ENCODE data around the gene CEP162. TPM values are rescaled to one million over a fixed set of nuclear protein-coding genes. Genes with fewer than 3 reads are reported as not detected.
A peak's percentile ranks its signal among the peaks of the same experiment; 100 is the strongest.

Gene CEP162
- total RNA-seq, 1 donor from 2014 or later, result 3.4 TPM

DNA sequence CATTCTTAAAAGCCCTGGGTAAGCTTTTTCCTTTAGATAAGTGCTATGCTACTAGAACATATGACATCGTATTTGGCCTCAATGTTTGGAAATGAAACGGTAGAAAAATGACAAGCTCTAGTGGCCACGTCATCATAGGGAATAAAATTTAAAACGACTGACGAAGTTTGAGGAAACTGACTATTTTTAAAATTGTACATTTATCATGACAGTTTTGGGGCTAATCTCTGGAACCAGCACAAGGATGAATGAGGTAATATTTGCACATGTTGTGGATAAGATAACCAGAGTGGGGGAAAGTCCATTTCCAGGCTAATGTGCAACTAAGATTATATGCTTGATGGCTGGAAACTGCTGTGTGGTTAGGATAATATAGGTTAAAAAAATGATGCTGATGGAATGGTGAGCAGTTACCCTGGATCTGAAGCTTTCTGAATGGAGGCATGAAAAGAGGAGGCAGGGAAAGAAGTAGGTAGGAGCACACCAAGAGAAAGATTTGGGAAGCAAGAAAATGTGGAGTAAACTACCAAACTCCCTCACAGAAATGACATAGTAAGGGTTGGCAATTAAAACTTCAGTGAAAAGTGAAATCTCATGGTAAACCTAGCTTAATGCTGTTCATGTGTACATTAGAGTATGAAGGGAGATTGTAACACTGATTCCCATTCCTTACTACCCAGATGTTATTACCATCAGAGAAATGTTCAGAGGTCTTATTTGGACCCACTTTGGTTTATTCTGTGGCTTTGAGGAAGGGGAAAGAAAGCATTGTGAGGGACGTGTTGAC, 42.7 kb upstream of the CEP162 start:
- Histone ChIP-seq H3K4me3 (ENCODE audit: low read depth, low read length) (no peak overlapping the region), H3K36me3 (ENCODE audit: control insufficient read depth, insufficient read depth, low read length) (no peaks in the 10 kb centered on the region), H3K27me3 (ENCODE audit: control insufficient read depth, insufficient read depth, low read length) (no peaks in the 10 kb centered on the region)
- FAIRE-seq (no peak), DNase-seq (ENCODE audit: low read depth) (no peak)
- TF ChIP-seq, protein P1, sequence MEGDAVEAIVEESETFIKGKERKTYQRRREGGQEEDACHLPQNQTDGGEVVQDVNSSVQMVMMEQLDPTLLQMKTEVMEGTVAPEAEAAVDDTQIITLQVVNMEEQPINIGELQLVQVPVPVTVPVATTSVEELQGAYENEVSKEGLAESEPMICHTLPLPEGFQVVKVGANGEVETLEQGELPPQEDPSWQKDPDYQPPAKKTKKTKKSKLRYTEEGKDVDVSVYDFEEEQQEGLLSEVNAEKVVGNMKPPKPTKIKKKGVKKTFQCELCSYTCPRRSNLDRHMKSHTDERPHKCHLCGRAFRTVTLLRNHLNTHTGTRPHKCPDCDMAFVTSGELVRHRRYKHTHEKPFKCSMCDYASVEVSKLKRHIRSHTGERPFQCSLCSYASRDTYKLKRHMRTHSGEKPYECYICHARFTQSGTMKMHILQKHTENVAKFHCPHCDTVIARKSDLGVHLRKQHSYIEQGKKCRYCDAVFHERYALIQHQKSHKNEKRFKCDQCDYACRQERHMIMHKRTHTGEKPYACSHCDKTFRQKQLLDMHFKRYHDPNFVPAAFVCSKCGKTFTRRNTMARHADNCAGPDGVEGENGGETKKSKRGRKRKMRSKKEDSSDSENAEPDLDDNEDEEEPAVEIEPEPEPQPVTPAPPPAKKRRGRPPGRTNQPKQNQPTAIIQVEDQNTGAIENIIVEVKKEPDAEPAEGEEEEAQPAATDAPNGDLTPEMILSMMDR (IDR thresholded peaks at IDR 0.05; ENCODE audit: insufficient read depth, low read length, severe bottlenecking), result no peak

DNA sequence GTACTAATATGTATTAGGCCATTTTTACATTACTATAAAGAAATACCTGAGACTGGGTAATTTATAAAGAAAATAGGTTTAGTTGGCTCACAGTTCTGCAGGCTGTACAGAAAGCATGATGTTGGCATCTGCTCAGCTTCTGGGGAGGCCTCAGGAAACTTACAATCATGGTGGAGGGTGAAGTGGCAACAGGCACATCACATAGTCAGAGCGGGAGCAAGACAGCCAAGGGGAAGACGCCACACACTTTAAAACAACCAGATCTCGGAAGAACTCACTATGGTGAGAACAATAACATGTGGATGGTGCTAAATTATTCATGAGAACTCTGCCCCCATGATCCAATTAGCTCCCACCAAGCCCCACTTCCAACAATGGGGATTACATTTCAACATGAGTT, 41.3 kb upstream of the CEP162 start:
- no peak for FAIRE-seq

DNA sequence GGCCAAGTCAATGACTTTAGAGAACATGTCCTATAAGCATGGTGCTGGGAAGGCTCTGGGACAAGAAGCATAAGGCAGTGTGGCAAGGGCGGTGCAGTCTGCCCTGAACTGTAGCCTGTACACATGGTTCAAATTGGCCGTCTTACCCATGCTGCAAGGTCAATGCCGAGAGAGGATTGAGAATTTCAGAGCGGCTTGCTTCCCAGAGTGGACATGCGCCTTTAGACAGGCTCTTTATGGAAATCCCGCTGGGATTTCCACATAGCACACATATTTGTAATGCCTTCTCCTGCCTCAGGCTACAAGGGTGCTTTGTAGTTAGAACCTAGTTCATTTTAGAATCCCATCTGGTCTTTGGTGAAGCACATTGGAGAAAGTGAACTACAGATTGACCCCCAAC, 36.1 kb upstream of the CEP162 start:
- FAIRE-seq, result no peak
- TF ChIP-seq, protein P1 (IDR thresholded peaks at IDR 0.05; ENCODE audit: insufficient read depth, low read length, severe bottlenecking), result no peak
- H3K27me3 ChIP-seq (ENCODE audit: control insufficient read depth, insufficient read depth, low read length), result no peaks in the 10 kb centered on the region
- no peak for DNase-seq (ENCODE audit: low read depth)
- H3K36me3 ChIP-seq (ENCODE audit: control insufficient read depth, insufficient read depth, low read length), result no peaks in the 10 kb centered on the region
- H3K4me3 ChIP-seq (ENCODE audit: low read depth, low read length), result no peak overlapping the region

More for the DNA sequence above, 41.3 kb upstream of the CEP162 start:
- DNase-seq (ENCODE audit: low read depth), result no peak
- Histone ChIP-seq H3K36me3 (ENCODE audit: control insufficient read depth, insufficient read depth, low read length) (no peaks in the 10 kb centered on the region), H3K27me3 (ENCODE audit: control insufficient read depth, insufficient read depth, low read length) (no peaks in the 10 kb centered on the region), H3K4me3 (ENCODE audit: low read depth, low read length) (no peak overlapping the region)
- TF ChIP-seq, protein P1 (IDR thresholded peaks at IDR 0.05; ENCODE audit: insufficient read depth, low read length, severe bottlenecking), result no peak

DNA sequence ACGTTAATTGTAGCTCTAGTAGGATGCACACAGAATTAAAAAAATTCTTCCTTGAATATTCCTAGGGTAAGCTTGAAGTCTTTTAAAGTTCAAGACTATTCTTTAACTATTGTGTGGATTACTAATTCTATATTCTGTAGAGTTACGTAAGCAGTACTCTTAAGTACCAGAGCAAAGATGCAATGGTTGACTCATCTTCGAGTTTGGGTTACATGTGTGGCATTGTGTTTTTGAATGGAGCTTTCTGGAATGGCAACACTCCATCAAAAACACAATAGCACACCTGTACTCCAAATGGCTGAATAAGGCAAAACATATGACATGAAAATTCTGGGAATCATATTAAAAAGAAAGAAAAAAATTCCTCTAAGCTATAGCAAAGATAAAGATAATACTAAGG, 33.5 kb upstream of the CEP162 start:
- FAIRE-seq (no peak), DNase-seq (ENCODE audit: low read depth) (peak; percentile 26)
- no peaks in the 10 kb centered on the region for H3K36me3 ChIP-seq (ENCODE audit: control insufficient read depth, insufficient read depth, low read length)
- TF ChIP-seq, protein P1 (IDR thresholded peaks at IDR 0.05; ENCODE audit: insufficient read depth, low read length, severe bottlenecking), result no peak
- H3K27me3 ChIP-seq (ENCODE audit: control insufficient read depth, insufficient read depth, low read length), result no peaks in the 10 kb centered on the region
- no peak overlapping the region for H3K4me3 ChIP-seq (ENCODE audit: low read depth, low read length)

DNA sequence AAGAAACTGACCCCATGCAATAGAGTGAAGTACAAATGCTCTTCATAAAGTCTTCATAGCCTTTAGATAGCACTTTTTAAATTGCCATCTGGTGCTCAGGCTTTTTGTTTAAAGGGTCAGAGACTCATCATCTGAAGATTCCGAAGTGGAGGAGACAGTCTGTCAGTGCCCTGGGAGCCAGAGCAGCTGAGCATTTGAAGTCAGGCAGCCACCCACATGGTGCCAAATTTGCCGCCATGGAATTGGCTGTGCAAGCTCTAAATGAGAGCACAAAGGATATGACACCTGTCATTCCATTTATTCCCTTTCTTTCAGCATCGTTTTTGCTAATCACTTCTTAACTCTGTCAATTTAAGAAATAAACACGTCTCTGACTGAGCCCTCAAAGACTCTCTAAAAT, 32.8 kb upstream of the CEP162 start:
- no peak for FAIRE-seq
- TF ChIP-seq, protein P1 (IDR thresholded peaks at IDR 0.05; ENCODE audit: insufficient read depth, low read length, severe bottlenecking), result no peak

DNA sequence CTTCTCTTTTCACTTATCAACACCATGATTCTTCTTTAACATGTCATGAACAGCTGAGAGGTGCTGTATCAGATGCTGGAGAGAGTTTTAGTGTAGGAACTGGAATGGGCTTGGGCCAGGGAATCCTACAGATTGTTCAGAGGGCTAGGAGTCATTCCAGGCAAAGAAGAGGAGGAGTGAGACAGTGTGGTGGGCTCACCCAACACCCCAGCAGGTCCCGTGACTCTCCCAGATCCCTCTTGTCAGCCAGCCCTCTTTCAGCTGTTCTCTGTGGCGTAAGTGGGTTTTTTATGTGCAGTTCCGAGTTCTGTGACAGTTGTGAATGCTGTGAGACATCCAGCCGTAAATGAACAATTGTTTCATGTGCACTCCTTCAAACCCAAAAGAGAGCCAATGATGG, 31.4 kb upstream of the CEP162 start:
- no peak overlapping the region for H3K4me3 ChIP-seq (ENCODE audit: low read depth, low read length)
- H3K27me3 ChIP-seq (ENCODE audit: control insufficient read depth, insufficient read depth, low read length), result no peaks in the 10 kb centered on the region
- FAIRE-seq, result no peak
- no peak for DNase-seq (ENCODE audit: low read depth)
- TF ChIP-seq, protein P1 (IDR thresholded peaks at IDR 0.05; ENCODE audit: insufficient read depth, low read length, severe bottlenecking), result no peak
- no peaks in the 10 kb centered on the region for H3K36me3 ChIP-seq (ENCODE audit: control insufficient read depth, insufficient read depth, low read length)

More for the DNA sequence above, 32.8 kb upstream of the CEP162 start:
- Histone ChIP-seq H3K27me3 (ENCODE audit: control insufficient read depth, insufficient read depth, low read length) (no peaks in the 10 kb centered on the region), H3K36me3 (ENCODE audit: control insufficient read depth, insufficient read depth, low read length) (no peaks in the 10 kb centered on the region), H3K4me3 (ENCODE audit: low read depth, low read length) (no peak overlapping the region)
- DNase-seq (ENCODE audit: low read depth), result no peak
